Measurements from ENCODE around the gene ADAM12.
A peak's percentile ranks its signal among the peaks of the same experiment; 100 is the strongest.
"Not testable (repeated sequence)": the region's sequence is repeated elsewhere in the genome, so short reads cannot be mapped to it uniquely, and the experiment has no call there.

ADAM12 gene

DNA sequence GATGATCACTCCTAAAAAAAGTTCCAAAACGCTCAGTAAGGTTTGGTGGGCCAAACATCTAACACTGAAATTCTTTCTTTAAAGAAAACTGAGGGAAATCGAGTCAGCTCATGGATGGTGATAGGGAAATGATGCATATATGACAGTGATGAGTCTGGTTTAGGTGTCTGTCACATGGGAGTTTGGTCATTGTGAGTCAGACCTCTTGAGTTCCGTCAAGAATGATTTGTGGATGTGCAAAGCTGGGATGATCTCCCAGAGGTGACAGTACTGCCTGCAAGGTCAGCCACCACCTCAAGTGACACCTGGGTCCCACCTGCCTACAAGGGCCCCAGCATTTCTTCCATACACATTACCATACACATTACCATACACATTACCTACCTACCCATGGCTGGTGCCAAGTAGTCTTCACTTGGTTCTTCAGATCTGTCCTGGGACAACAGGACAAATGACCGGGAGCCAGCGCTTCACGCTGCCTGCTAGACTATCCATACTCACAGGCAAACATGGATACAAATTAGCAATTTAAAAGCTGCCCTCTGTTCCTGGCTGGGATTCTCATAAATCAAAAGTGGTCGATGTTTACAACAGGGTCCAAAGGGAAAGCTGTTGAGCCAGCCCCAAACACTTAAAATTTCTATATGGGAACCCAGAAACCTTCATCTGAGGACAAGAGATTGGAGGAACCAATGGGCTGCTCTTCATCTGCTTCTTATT lies 128.4 kb downstream of the ADAM12 start:
- DNase-seq, result no peak

DNA sequence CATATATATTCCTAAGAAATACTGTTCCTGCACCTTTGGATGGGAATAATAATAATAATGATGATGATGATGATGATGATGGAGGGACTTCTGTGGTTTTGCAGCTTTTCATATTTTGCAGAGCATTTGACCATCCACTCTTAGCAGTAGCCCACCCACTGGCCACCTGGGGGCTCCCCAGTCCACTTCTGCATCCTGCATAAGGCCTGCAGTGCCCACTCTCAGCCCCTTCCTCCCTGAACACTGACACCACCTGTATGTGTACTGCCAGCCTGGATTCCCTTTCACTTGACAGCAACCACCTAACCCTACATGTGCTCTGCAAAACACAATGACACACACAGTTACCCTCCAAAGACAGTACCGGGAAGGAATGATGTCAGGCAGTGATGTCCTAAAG lies 131.4 kb downstream of the ADAM12 start:
- peak in 1 of 2 experiments; percentile 3 for DNase-seq

- DNase-seq, result no peak
Observed at GRCh38 chr10:126255313-126255712, 133.0 kb downstream of the ADAM12 start.

GRCh38 chr10:126253611-126253998 lies 134.7 kb downstream of the ADAM12 start:
- DNase-seq, result no peak

DNA sequence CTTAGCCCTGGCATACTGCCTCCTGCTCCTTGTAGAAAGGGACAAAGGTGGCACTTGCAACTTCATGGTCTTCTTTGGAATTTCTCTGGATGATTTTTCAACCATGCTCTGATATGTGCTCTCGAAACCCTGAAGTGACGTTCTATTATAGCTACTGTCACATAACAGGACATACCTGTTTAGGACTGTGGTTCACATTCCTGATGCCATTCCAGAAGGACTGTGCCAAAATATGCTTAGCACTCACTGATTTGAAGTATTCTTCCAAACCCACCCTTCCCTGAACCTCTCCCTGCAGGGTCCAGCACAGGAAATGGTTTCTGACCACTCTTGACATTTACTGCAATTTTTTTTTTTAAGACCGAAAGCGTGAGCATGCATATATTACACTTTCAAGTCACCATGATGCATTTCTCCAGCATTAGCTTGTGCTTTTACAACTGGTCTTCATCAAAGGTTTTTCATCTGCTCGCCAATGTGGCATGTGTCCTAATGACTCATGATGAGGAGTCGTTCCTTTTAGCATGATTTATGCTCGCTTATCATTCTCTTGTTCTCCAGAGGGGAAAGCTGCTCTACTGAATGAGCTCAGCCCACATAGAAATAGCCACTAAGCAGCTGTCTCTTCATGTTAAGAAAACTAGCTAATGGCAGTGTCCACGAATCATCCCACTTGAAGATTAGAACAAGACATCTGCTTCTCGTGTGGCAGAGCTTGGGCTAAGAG lies 135.2 kb downstream of the ADAM12 start:
- peak; percentile 0 to 66 for DNase-seq

DNA sequence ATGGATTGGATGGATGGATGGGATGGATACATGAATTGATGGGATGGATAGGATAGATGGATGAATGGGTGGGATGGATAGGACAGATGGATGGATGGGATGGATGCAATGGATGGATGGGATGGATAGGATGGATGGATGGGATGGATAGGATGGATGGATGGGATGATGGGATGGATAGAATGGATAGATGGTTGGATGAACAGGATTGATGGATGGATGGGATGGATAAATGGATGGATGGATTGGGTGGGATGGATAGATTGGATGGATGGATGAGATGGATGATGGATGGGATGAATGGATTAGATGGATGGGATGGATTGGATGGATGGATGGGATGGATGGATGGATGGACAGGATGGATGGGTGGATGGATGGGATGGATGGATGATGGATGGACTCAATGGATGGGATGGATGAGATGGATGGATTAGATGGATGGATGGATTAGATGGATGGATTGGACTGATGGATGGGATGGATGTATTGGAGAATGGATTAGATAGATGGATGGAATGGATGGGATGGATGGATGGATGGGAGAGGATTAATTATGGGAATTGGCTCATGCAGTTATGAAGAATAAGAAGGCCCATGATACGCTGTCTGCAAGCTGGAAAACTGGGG lies 136.4 kb downstream of the ADAM12 start:
- no peak for DNase-seq

DNA sequence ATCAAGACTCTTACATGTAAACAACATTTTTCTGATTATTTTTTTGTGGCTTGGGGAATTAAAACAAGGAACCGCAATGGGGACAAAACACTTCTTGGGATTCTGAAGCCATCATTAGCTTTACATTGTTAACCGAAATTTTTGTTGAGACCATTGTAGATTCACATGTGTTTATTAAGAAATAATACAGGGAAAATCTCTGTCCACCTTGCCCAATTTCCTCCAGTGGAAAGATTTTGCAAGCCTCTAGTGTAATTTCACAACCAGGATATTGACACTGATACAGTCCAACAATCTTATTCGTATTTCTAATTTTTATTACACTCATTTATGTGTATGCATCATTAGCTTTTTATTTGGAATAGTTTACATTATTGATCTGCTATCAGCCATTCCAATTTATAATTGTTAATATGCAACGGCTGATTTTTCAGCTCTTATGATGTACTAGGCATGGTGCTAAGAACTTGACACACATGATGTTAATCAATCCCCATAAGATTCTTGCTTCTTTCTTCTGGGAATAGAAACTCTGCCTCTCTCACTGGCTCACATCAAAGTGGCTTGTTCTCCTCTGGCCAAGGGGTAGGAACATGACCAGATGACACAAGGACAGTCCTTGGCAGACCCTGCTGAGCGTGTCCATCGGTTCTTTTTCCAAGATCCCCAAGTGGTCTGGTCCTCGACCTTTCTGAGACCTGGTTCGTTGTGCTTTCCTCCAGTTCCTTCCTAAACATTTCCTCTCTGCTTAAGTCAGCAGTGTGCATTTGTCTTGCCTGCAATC lies 137.6 kb downstream of the ADAM12 start:
- DNase-seq, result no peak

GRCh38 chr10:126250045-126250444 lies 138.2 kb downstream of the ADAM12 start:
- no peak for DNase-seq

DNA sequence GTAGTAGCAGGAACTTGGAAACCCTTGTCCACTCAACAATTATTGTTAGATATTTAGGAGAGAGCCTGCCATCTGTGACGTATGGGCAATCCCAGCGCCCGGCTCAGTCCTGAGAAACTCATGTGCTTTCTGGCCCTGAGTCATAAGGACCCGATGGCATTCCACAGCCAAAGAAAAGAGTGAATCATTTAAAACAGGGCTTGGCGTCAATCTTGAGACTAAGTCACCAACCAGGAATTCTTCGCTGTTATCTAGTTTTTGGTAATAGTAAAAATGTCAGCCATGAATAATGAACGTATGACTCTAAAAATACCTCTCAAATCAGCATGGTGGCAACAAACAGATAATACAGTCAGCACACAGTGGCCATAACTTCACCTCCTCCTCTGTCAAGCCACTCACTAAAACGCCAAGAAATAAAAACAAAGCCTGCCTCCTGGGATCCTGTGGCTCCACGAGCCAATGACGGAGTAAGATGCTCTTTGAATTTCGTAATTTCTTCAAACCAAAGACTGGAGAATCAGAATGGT lies 140.8 kb downstream of the ADAM12 start:
- DNase-seq, result no peak

GRCh38 chr10:126246396-126246795 lies 141.9 kb downstream of the ADAM12 start:
- not testable (repeated sequence) for DNase-seq

DNA sequence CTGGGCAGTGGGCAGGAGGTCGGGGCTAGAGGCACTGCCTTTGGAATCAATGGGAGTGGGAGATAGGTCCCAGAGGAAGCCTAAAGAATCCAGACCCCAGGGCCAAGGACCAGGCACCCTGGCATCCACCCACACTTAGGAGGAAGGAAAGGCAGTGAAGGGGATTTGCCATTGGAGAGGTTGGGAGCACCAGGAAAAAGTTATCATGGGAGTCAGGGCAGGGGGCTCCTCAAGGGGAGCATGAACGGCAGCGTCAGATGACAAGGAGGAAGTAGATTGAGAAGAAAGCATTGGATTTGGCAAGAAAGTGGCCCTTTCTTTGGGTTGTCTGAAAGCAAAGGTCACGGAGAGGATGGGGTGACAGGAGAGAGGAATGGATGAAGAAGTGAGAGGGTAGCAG lies 142.8 kb downstream of the ADAM12 start:
- no peak for DNase-seq

GRCh38 chr10:126243971-126244370 lies 144.3 kb downstream of the ADAM12 start:
- DNase-seq, result no peak

- no peak for DNase-seq
Observed at GRCh38 chr10:126243306-126243705, 145.0 kb downstream of the ADAM12 start.

GRCh38 chr10:126242397-126243260 lies 145.6 kb downstream of the ADAM12 start:
- peak in 1 of 2 experiments; percentile 0 for DNase-seq

- DNase-seq, result no peak
Observed at GRCh38 chr10:126240483-126240882, 147.8 kb downstream of the ADAM12 start.

- DNase-seq, result no peak
Observed at GRCh38 chr10:126239844-126240243, 148.4 kb downstream of the ADAM12 start.

GRCh38 chr10:126235979-126236851 lies 152.1 kb downstream of the ADAM12 start:
- no peak for DNase-seq

DNA sequence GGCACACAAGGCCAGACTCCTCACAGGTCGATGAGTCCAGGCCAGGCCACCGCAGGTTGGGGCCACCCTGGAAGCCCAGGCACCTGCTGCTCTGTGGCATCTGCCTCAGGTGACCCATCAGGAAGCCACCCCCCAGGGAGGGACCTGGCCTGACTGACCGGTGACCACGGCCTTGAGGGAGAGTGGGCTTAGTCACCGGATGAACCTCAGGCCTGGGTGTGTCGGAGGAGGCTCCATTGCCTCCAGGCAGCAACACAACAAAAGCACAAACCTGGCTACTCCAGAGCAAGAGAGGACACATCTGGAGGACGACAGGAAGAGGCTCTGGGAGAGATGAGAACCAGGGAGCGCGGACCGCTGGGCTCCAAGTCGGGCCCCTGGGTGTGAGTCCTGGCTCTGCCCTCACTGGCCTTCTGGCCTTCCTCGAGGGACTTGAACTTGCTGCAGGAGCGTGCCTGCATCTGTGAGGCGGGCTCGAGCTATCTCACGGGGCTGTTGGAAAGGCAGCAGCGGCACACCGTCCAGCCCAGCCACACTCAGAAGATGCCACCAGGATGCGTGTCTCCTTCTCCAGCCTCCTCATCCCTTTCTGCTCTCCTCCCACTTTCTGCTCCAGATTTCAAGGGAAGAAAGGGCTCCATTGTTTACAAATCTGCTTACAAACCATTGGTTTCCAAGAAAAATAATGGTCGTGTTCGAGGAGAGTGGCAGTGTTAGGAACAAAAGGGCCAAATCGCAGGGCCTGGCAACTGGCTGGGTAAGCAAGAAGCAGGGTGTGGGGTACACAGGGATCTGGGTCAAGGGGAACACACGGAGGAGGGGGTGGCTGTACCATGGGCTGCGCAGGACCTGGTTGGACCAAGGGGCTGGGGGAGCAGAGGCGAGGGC lies 152.9 kb downstream of the ADAM12 start:
- no peak for DNase-seq

DNA sequence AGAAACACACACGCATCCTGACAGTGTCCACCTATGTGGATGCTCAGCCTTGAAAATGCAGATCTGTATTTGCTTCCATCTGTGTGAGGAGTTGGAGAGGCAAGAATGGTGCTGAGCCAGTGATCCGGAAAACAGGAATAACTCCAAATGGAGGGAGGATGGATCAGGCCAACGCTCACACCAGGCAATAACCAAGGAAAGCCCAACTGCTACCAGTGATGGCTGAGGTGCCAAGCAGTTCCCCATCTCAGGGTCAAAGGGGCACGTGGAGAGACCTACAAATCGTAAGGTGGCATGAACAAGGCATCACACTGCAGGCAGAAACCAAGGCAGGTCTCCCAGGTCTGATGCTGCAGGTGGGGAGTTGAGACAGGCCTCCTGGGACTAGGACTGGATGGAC lies 153.6 kb downstream of the ADAM12 start:
- no peak for DNase-seq

Measured in NCI-H524 (cell line).